ENCODE measurements around the gene DLGAP1.
A peak's percentile ranks its signal among the peaks of the same experiment; 100 is the strongest.

The DLGAP1 gene

DNA sequence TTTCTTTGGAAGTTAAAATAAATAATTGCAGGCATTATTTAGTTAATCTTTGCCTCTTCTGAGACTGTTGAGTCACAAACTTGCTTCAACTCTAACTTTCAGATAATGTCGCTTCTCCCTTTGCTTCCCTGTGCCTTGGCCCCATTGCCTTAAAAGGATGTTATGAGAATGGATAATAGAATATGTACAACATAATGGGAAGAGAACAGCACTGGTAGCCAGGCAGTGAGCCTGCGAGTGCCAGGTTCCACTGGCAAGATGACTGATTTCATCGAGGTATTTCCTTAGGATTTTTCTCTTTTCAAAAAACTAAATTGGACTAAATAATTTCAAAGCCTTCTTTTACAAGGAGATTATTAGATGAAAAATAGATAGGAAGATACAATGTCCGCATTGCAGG, 584.2 kb downstream of the DLGAP1 start:
- Histone ChIP-seq H3K4me3 (ENCODE audit: low read depth, low read length) (no peak overlapping the region), H3K9me3 (ENCODE audit: control insufficient read depth, insufficient read depth, low read length) (no peaks in the 10 kb centered on the region), H3K27ac (ENCODE audit: low read depth, low read length) (no peak overlapping the region), H3K9ac (ENCODE audit: low read depth, low read length) (no peak overlapping the region), H3K4me1 (ENCODE audit: control insufficient read depth, insufficient read depth, low read length) (peaks cover 33% of the 10 kb centered on the region), H3K27me3 (ENCODE audit: control insufficient read depth, insufficient read depth, low read length) (no peaks in the 10 kb centered on the region), H3K36me3 (ENCODE audit: control insufficient read depth, insufficient read depth, low read length) (no peaks in the 10 kb centered on the region)

DNA sequence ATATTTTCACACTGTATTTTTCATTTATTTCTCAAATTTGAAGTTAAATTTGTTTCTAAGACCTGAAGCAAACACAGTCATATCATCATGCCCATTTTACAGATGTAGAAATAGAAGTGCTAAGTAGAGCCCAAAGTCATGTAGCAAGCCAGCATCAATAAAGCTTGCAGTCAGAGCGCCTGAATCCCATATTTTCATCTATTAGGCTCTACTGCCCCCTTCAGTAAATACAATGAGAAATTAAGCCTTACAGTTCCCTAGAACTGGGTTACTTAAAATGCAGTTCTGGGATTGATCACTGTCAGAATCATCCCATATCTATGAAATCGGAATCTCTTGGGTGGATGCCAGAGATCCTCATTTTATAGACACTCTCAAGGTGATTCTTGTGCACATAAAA, 585.3 kb downstream of the DLGAP1 start:
- no peak overlapping the region for H3K27ac ChIP-seq (ENCODE audit: low read depth, low read length)
- H3K9ac ChIP-seq (ENCODE audit: low read depth, low read length): no peak overlapping the region
- H3K4me3 ChIP-seq (ENCODE audit: low read depth, low read length): no peak overlapping the region
- no peaks in the 10 kb centered on the region for H3K9me3 ChIP-seq (ENCODE audit: control insufficient read depth, insufficient read depth, low read length)
- peaks cover 33% of the 10 kb centered on the region for H3K4me1 ChIP-seq (ENCODE audit: control insufficient read depth, insufficient read depth, low read length)
- no peaks in the 10 kb centered on the region for H3K36me3 ChIP-seq (ENCODE audit: control insufficient read depth, insufficient read depth, low read length)
- H3K27me3 ChIP-seq (ENCODE audit: control insufficient read depth, insufficient read depth, low read length): no peaks in the 10 kb centered on the region

DNA sequence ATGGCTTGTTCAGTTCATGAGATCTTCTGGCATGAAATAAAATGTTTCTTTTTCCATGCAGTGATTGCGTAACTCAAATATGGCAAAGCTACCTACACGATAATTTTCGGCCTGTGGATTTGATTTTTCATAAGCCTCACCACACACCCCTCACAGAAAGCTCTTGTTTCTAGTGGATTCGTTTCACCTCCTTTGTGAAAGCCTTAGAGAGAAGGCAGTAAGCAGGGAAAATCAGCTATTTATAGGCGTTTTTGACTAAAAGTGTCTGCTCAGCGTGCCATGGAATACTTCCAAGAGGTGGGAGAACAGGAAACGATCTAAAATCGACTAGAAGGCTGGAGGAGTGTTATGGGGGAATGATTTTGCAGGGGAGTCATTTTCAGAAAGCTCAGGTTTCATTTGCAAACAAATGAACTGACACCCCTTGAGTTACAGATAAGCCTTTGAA, 587.2 kb downstream of the DLGAP1 start:
- Histone ChIP-seq H3K27me3 (ENCODE audit: control insufficient read depth, insufficient read depth, low read length) (no peaks in the 10 kb centered on the region), H3K27ac (ENCODE audit: low read depth, low read length) (peak overlapping the region; percentile 23), H3K9ac (ENCODE audit: low read depth, low read length) (no peak overlapping the region), H3K9me3 (ENCODE audit: control insufficient read depth, insufficient read depth, low read length) (no peaks in the 10 kb centered on the region), H3K4me3 (ENCODE audit: low read depth, low read length) (no peak overlapping the region), H3K4me1 (ENCODE audit: control insufficient read depth, insufficient read depth, low read length) (peaks cover 16% of the 10 kb centered on the region), H3K36me3 (ENCODE audit: control insufficient read depth, insufficient read depth, low read length) (no peaks in the 10 kb centered on the region)

DNA sequence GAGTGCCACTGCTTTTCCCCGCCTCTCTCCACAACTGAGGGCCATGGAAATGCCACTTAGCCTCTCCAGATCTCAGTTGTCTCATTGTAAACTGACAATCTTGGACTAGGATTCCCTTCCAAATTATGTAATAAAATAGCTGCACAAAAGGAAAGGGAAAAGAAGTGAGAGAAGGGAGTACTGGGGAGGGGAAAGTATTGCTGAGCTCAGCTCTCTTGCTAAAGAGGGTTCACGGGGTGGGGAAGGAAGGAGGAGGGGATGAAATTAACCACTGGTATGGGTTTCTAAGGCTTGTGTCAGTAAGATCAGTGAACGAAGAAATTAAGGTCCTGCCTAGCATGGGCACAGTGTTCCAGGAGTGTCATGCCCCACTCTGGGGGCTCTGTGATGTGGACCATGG, 587.9 kb downstream of the DLGAP1 start:
- no peak overlapping the region for H3K27ac ChIP-seq (ENCODE audit: low read depth, low read length)
- H3K9ac ChIP-seq (ENCODE audit: low read depth, low read length): no peak overlapping the region

DNA sequence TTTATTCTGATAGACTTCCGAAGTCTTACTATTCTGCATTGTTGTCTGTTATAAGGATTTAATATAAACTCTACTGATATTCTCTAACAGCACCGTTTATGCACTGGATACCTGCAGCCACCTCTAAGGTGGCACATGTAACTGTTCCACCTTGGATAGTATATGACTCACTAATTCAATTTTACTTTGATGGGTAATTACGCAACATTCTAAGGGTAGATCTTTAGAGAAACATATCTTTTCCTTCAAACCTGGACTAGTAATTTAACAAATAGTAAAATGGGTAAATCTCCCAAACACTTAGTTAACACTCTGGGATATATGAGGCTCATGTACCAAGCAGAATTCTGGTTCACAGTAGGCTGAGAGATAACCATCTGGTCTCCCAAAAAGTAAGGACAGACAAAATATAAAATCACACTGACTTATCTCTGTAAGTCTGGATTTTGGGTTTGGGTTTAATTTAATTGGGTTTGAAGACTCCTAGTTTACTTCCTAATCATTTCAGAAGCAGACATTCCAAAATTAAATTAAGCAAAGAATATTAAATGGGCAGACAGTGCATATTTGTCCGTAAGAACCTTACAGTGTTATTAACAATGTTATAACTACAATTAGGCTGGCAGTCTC, 590.3 kb downstream of the DLGAP1 start:
- Histone ChIP-seq H3K27ac (ENCODE audit: low read depth, low read length) (no peak overlapping the region), H3K4me1 (ENCODE audit: control insufficient read depth, insufficient read depth, low read length) (peaks cover 11% of the 10 kb centered on the region), H3K9ac (ENCODE audit: low read depth, low read length) (no peak overlapping the region), H3K27me3 (ENCODE audit: control insufficient read depth, insufficient read depth, low read length) (no peaks in the 10 kb centered on the region), H3K36me3 (ENCODE audit: control insufficient read depth, insufficient read depth, low read length) (no peaks in the 10 kb centered on the region), H3K4me3 (ENCODE audit: low read depth, low read length) (no peak overlapping the region), H3K9me3 (ENCODE audit: control insufficient read depth, insufficient read depth, low read length) (no peaks in the 10 kb centered on the region)

More for the DNA sequence above, 587.9 kb downstream of the DLGAP1 start:
- Histone ChIP-seq H3K27me3 (ENCODE audit: control insufficient read depth, insufficient read depth, low read length) (no peaks in the 10 kb centered on the region), H3K4me3 (ENCODE audit: low read depth, low read length) (no peak overlapping the region), H3K9me3 (ENCODE audit: control insufficient read depth, insufficient read depth, low read length) (no peaks in the 10 kb centered on the region), H3K4me1 (ENCODE audit: control insufficient read depth, insufficient read depth, low read length) (peaks cover 11% of the 10 kb centered on the region), H3K36me3 (ENCODE audit: control insufficient read depth, insufficient read depth, low read length) (no peaks in the 10 kb centered on the region)

DNA sequence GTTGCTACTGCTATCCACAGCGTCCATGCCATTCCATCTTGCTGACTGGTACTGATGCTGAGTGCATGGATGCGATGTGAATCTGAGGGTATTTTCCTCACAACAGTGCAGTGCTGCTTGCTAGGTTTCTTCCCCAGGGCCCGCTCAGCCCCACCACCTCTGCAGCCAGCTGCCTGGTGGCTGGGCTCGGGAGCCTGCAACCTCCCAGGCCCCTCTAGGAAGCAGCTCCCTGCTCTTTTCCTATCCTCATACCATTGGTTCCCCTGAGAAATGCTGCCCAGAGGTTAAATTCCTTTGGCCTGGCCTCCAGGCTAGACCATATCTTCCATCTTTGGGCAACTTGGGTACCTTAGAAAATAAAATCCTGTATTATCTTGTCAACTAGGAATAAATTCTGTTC, 591.5 kb downstream of the DLGAP1 start:
- H3K9ac ChIP-seq (ENCODE audit: low read depth, low read length): no peak overlapping the region
- peaks cover 8% of the 10 kb centered on the region for H3K4me1 ChIP-seq (ENCODE audit: control insufficient read depth, insufficient read depth, low read length)

DNA sequence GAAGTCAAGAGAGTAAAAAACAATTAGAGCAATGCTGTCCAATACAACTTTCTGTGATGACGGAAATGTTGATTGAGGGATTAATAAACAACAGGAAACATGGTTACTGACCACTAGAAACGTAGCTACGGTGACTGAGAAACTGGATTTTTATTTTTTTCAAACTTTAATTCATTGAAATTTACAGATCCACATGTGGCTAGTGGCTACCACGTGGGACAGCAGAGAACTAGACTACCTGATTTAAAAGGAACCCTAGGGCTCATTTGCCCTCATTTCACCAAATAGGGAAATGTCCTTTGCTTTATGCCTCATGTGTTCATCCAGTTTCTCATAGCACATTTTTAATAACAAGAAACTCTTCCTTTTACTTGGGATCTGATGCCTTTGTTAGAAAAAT, 592.1 kb downstream of the DLGAP1 start:
- no peaks in the 10 kb centered on the region for H3K9me3 ChIP-seq (ENCODE audit: control insufficient read depth, insufficient read depth, low read length)
- H3K9ac ChIP-seq (ENCODE audit: low read depth, low read length): no peak overlapping the region
- H3K4me1 ChIP-seq (ENCODE audit: control insufficient read depth, insufficient read depth, low read length): peaks cover 3% of the 10 kb centered on the region
- H3K4me3 ChIP-seq (ENCODE audit: low read depth, low read length): no peak overlapping the region
- H3K27ac ChIP-seq (ENCODE audit: low read depth, low read length): no peak overlapping the region
- no peaks in the 10 kb centered on the region for H3K27me3 ChIP-seq (ENCODE audit: control insufficient read depth, insufficient read depth, low read length)
- no peaks in the 10 kb centered on the region for H3K36me3 ChIP-seq (ENCODE audit: control insufficient read depth, insufficient read depth, low read length)

More for the DNA sequence above, 591.5 kb downstream of the DLGAP1 start:
- H3K27ac ChIP-seq (ENCODE audit: low read depth, low read length): no peak overlapping the region
- H3K4me3 ChIP-seq (ENCODE audit: low read depth, low read length): no peak overlapping the region
- no peaks in the 10 kb centered on the region for H3K36me3 ChIP-seq (ENCODE audit: control insufficient read depth, insufficient read depth, low read length)
- H3K9me3 ChIP-seq (ENCODE audit: control insufficient read depth, insufficient read depth, low read length): no peaks in the 10 kb centered on the region
- no peaks in the 10 kb centered on the region for H3K27me3 ChIP-seq (ENCODE audit: control insufficient read depth, insufficient read depth, low read length)

DNA sequence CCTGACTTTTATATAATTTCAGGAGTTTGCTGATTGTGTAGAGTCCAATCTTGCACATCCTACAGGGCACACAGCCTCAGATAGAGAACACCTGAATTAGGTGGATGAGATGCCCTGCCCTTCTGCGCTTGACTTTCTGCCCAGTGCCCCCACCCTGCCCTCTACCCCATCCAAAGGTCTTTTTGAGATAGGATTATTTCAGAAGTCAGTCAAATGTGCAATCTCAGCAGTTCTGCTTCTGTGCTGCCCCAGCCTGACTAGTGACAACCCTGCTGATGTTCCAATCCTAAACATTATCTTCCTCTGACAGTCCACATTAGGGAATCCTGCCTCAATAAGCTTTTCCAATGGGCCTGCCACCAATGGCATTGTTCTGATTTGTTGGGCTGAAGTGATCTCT, 593.6 kb downstream of the DLGAP1 start:
- H3K27ac ChIP-seq (ENCODE audit: low read depth, low read length): no peak overlapping the region
- no peaks in the 10 kb centered on the region for H3K36me3 ChIP-seq (ENCODE audit: control insufficient read depth, insufficient read depth, low read length)
- H3K9ac ChIP-seq (ENCODE audit: low read depth, low read length): no peak overlapping the region
- H3K4me3 ChIP-seq (ENCODE audit: low read depth, low read length): no peak overlapping the region
- H3K27me3 ChIP-seq (ENCODE audit: control insufficient read depth, insufficient read depth, low read length): no peaks in the 10 kb centered on the region
- H3K4me1 ChIP-seq (ENCODE audit: control insufficient read depth, insufficient read depth, low read length): no peaks in the 10 kb centered on the region
- no peaks in the 10 kb centered on the region for H3K9me3 ChIP-seq (ENCODE audit: control insufficient read depth, insufficient read depth, low read length)

DNA sequence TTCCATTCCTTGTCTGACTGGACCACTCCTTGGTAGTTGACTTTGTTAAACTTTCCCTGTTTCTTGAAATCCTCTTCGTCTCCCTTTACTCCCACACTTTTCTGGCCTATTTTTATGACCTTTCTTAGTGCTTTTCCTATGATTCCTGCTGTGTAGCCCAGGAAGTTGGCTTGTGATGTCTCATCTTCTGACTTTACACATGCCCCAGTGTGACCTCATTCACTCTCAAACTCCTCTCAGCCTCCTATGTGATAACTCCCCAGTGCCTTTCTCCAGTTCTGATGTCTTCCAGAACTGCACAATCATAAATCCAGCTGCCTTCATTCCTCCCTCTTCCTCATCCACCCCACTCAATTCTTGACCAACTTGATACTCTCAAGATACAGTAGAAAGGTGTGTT, 597.6 kb downstream of the DLGAP1 start:
- Histone ChIP-seq H3K27ac (ENCODE audit: low read depth, low read length) (no peak overlapping the region), H3K27me3 (ENCODE audit: control insufficient read depth, insufficient read depth, low read length) (no peaks in the 10 kb centered on the region), H3K9ac (ENCODE audit: low read depth, low read length) (no peak overlapping the region), H3K36me3 (ENCODE audit: control insufficient read depth, insufficient read depth, low read length) (no peaks in the 10 kb centered on the region), H3K4me1 (ENCODE audit: control insufficient read depth, insufficient read depth, low read length) (no peaks in the 10 kb centered on the region), H3K9me3 (ENCODE audit: control insufficient read depth, insufficient read depth, low read length) (no peaks in the 10 kb centered on the region), H3K4me3 (ENCODE audit: low read depth, low read length) (no peak overlapping the region)

DNA sequence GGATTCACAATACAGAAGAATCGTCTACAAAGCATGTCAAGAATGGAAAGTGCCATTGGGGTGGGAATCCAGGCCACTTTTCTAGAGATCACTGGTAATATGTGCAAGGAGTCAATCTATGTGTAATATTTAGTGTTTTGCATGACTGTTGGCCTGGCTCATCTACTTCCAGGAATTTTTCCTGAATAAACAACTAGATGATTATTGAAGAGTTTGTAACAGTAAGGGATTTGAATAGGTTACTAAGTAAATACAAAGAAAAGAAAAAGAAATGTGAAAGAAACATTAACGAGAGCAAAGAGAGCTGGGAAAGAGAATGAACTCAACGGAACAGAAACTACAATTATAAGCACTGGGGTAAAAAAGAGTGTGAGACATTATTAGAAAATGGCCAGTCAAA, 599.1 kb downstream of the DLGAP1 start:
- no peak overlapping the region for H3K9ac ChIP-seq (ENCODE audit: low read depth, low read length)
- H3K9me3 ChIP-seq (ENCODE audit: control insufficient read depth, insufficient read depth, low read length): no peaks in the 10 kb centered on the region
- H3K4me1 ChIP-seq (ENCODE audit: control insufficient read depth, insufficient read depth, low read length): no peaks in the 10 kb centered on the region
- no peak overlapping the region for H3K4me3 ChIP-seq (ENCODE audit: low read depth, low read length)
- H3K27me3 ChIP-seq (ENCODE audit: control insufficient read depth, insufficient read depth, low read length): no peaks in the 10 kb centered on the region
- no peak overlapping the region for H3K27ac ChIP-seq (ENCODE audit: low read depth, low read length)
- H3K36me3 ChIP-seq (ENCODE audit: control insufficient read depth, insufficient read depth, low read length): no peaks in the 10 kb centered on the region

DNA sequence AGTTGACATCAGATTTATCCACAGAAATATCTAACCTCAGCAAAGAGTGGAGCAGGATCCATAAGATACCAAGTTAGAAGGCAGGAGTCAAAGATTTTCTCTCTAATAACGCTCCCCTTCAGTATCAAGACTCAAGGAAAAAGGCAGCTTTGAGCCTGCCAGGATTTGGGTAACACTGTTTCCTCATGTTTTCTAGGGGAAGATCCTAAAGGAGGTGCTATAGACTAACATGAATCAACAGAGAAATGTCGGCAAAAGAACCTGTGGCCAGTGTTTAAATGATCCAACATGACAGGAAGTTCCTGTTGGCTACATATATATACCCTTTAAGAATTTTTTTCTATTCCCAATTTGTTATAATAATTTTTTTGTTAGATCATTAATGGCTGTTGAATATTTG, 602.8 kb downstream of the DLGAP1 start:
- Histone ChIP-seq H3K9me3 (ENCODE audit: control insufficient read depth, insufficient read depth, low read length) (no peaks in the 10 kb centered on the region), H3K27me3 (ENCODE audit: control insufficient read depth, insufficient read depth, low read length) (no peaks in the 10 kb centered on the region), H3K4me1 (ENCODE audit: control insufficient read depth, insufficient read depth, low read length) (no peaks in the 10 kb centered on the region), H3K4me3 (ENCODE audit: low read depth, low read length) (no peak overlapping the region), H3K9ac (ENCODE audit: low read depth, low read length) (no peak overlapping the region), H3K36me3 (ENCODE audit: control insufficient read depth, insufficient read depth, low read length) (no peaks in the 10 kb centered on the region), H3K27ac (ENCODE audit: low read depth, low read length) (no peak overlapping the region)

Data from HUES48 (cell line).